Measurements from ENCODE around the gene CDH13. TPM values are rescaled to one million over a fixed set of nuclear protein-coding genes. Genes with fewer than 3 reads are reported as not detected.

The CDH13 gene
- total RNA-seq, 3 donors from 2014 or later: not detected

GRCh38 chr16:83407928-83408327 lies 781.2 kb downstream of the CDH13 start:
- Mint-ChIP-seq H3K4me3 (no peak overlapping the region), H3K36me3 (ENCODE audit: insufficient read depth) (no peaks in the 10 kb centered on the region), H3K27me3 (ENCODE audit: low read depth) (no peaks in the 10 kb centered on the region), H3K9me3 (no peaks in the 10 kb centered on the region), H3K4me1 (ENCODE audit: low read depth) (no peaks in the 10 kb centered on the region)
- DNase-seq (no peak), ATAC-seq (no peak)

GRCh38 chr16:83409347-83409746 lies 782.6 kb downstream of the CDH13 start:
- ATAC-seq (no peak), DNase-seq (no peak)
- no peaks in the 10 kb centered on the region for H3K27me3 Mint-ChIP-seq (ENCODE audit: low read depth)
- no peaks in the 10 kb centered on the region for H3K9me3 Mint-ChIP-seq
- no peaks in the 10 kb centered on the region for H3K36me3 Mint-ChIP-seq (ENCODE audit: insufficient read depth)
- no peak overlapping the region for H3K4me3 Mint-ChIP-seq
- H3K4me1 Mint-ChIP-seq (ENCODE audit: low read depth): no peaks in the 10 kb centered on the region

- DNase-seq (no peak), ATAC-seq (no peak)
- H3K27me3 Mint-ChIP-seq (ENCODE audit: low read depth): no peaks in the 10 kb centered on the region
- no peaks in the 10 kb centered on the region for H3K9me3 Mint-ChIP-seq
- no peaks in the 10 kb centered on the region for H3K4me1 Mint-ChIP-seq (ENCODE audit: low read depth)
- H3K4me3 Mint-ChIP-seq: no peak overlapping the region
- H3K36me3 Mint-ChIP-seq (ENCODE audit: insufficient read depth): no peaks in the 10 kb centered on the region
These were observed 791.8 kb downstream of the CDH13 start for GRCh38 chr16:83418565-83418964.

- ATAC-seq: no peak
- no peaks in the 10 kb centered on the region for H3K9me3 Mint-ChIP-seq
- no peaks in the 10 kb centered on the region for H3K27me3 Mint-ChIP-seq (ENCODE audit: low read depth)
- H3K4me3 Mint-ChIP-seq: no peak overlapping the region
- no peaks in the 10 kb centered on the region for H3K4me1 Mint-ChIP-seq (ENCODE audit: low read depth)
- H3K36me3 Mint-ChIP-seq (ENCODE audit: insufficient read depth): no peaks in the 10 kb centered on the region
- DNase-seq: no peak
These were observed 793.5 kb downstream of the CDH13 start for GRCh38 chr16:83420206-83420760.

- DNase-seq: no peak
- no peak for ATAC-seq
- H3K4me3 Mint-ChIP-seq: no peak overlapping the region
- no peaks in the 10 kb centered on the region for H3K9me3 Mint-ChIP-seq
- H3K36me3 Mint-ChIP-seq (ENCODE audit: insufficient read depth): no peaks in the 10 kb centered on the region
- no peaks in the 10 kb centered on the region for H3K4me1 Mint-ChIP-seq (ENCODE audit: low read depth)
- H3K27me3 Mint-ChIP-seq (ENCODE audit: low read depth): peaks cover 2% of the 10 kb centered on the region
These were observed 806.4 kb downstream of the CDH13 start for GRCh38 chr16:83433201-83433600.

- Mint-ChIP-seq H3K9me3 (no peaks in the 10 kb centered on the region), H3K4me3 (no peak overlapping the region), H3K27me3 (ENCODE audit: low read depth) (no peaks in the 10 kb centered on the region), H3K36me3 (ENCODE audit: insufficient read depth) (no peaks in the 10 kb centered on the region), H3K4me1 (ENCODE audit: low read depth) (no peaks in the 10 kb centered on the region)
- DNase-seq (no peak), ATAC-seq (no peak)
These were observed 810.3 kb downstream of the CDH13 start for GRCh38 chr16:83437036-83437435.

- no peaks in the 10 kb centered on the region for H3K36me3 Mint-ChIP-seq (ENCODE audit: insufficient read depth)
- no peaks in the 10 kb centered on the region for H3K4me1 Mint-ChIP-seq (ENCODE audit: low read depth)
- no peaks in the 10 kb centered on the region for H3K27me3 Mint-ChIP-seq (ENCODE audit: low read depth)
- ATAC-seq (no peak), DNase-seq (no peak)
- no peak overlapping the region for H3K4me3 Mint-ChIP-seq
- no peaks in the 10 kb centered on the region for H3K9me3 Mint-ChIP-seq
These were observed 811.6 kb downstream of the CDH13 start for GRCh38 chr16:83438326-83438725.

- H3K36me3 Mint-ChIP-seq (ENCODE audit: insufficient read depth): no peaks in the 10 kb centered on the region
- no peak overlapping the region for H3K4me3 Mint-ChIP-seq
- no peaks in the 10 kb centered on the region for H3K4me1 Mint-ChIP-seq (ENCODE audit: low read depth)
- no peaks in the 10 kb centered on the region for H3K27me3 Mint-ChIP-seq (ENCODE audit: low read depth)
- DNase-seq (no peak), ATAC-seq (no peak)
- H3K9me3 Mint-ChIP-seq: no peaks in the 10 kb centered on the region
These were observed 812.6 kb downstream of the CDH13 start for GRCh38 chr16:83439412-83439811.

- DNase-seq: no peak
- no peak for ATAC-seq
- no peak overlapping the region for H3K4me3 Mint-ChIP-seq
- no peaks in the 10 kb centered on the region for H3K36me3 Mint-ChIP-seq (ENCODE audit: insufficient read depth)
- no peaks in the 10 kb centered on the region for H3K9me3 Mint-ChIP-seq
- no peaks in the 10 kb centered on the region for H3K4me1 Mint-ChIP-seq (ENCODE audit: low read depth)
- H3K27me3 Mint-ChIP-seq (ENCODE audit: low read depth): no peaks in the 10 kb centered on the region
These were observed 814.7 kb downstream of the CDH13 start for GRCh38 chr16:83441517-83441916.

GRCh38 chr16:83443972-83444371 lies 817.2 kb downstream of the CDH13 start:
- DNase-seq (no peak), ATAC-seq (no peak)
- no peak overlapping the region for H3K4me3 Mint-ChIP-seq
- H3K36me3 Mint-ChIP-seq (ENCODE audit: insufficient read depth): no peaks in the 10 kb centered on the region
- H3K9me3 Mint-ChIP-seq: no peaks in the 10 kb centered on the region
- no peaks in the 10 kb centered on the region for H3K4me1 Mint-ChIP-seq (ENCODE audit: low read depth)
- H3K27me3 Mint-ChIP-seq (ENCODE audit: low read depth): no peaks in the 10 kb centered on the region

GRCh38 chr16:83447560-83447959 lies 820.8 kb downstream of the CDH13 start:
- H3K9me3 Mint-ChIP-seq: no peaks in the 10 kb centered on the region

GRCh38 chr16:83449861-83450260 lies 823.1 kb downstream of the CDH13 start:
- Mint-ChIP-seq H3K4me1 (ENCODE audit: low read depth) (no peaks in the 10 kb centered on the region), H3K9me3 (no peaks in the 10 kb centered on the region), H3K4me3 (no peak overlapping the region), H3K36me3 (ENCODE audit: insufficient read depth) (no peaks in the 10 kb centered on the region), H3K27me3 (ENCODE audit: low read depth) (no peaks in the 10 kb centered on the region)
- DNase-seq (no peak), ATAC-seq (no peak)

More at GRCh38 chr16:83447560-83447959, 820.8 kb downstream of the CDH13 start:
- H3K36me3 Mint-ChIP-seq (ENCODE audit: insufficient read depth): no peaks in the 10 kb centered on the region
- no peak for DNase-seq
- no peak for ATAC-seq
- no peaks in the 10 kb centered on the region for H3K27me3 Mint-ChIP-seq (ENCODE audit: low read depth)
- no peaks in the 10 kb centered on the region for H3K4me1 Mint-ChIP-seq (ENCODE audit: low read depth)
- H3K4me3 Mint-ChIP-seq: no peak overlapping the region

GRCh38 chr16:83453977-83454376 lies 827.2 kb downstream of the CDH13 start:
- Mint-ChIP-seq H3K36me3 (ENCODE audit: insufficient read depth) (no peaks in the 10 kb centered on the region), H3K9me3 (no peaks in the 10 kb centered on the region), H3K4me3 (no peak overlapping the region), H3K4me1 (ENCODE audit: low read depth) (no peaks in the 10 kb centered on the region), H3K27me3 (ENCODE audit: low read depth) (no peaks in the 10 kb centered on the region)
- ATAC-seq: no peak
- DNase-seq: no peak

GRCh38 chr16:83455716-83456115 lies 828.9 kb downstream of the CDH13 start:
- no peaks in the 10 kb centered on the region for H3K27me3 Mint-ChIP-seq (ENCODE audit: low read depth)
- H3K4me1 Mint-ChIP-seq (ENCODE audit: low read depth): no peaks in the 10 kb centered on the region
- H3K9me3 Mint-ChIP-seq: no peaks in the 10 kb centered on the region
- DNase-seq: no peak
- H3K36me3 Mint-ChIP-seq (ENCODE audit: insufficient read depth): no peaks in the 10 kb centered on the region
- ATAC-seq: no peak
- no peak overlapping the region for H3K4me3 Mint-ChIP-seq

- DNase-seq: no peak
- H3K4me1 Mint-ChIP-seq (ENCODE audit: low read depth): no peaks in the 10 kb centered on the region
- H3K4me3 Mint-ChIP-seq: no peak overlapping the region
- H3K27me3 Mint-ChIP-seq (ENCODE audit: low read depth): no peaks in the 10 kb centered on the region
- no peaks in the 10 kb centered on the region for H3K9me3 Mint-ChIP-seq
- no peak for ATAC-seq
- H3K36me3 Mint-ChIP-seq (ENCODE audit: insufficient read depth): no peaks in the 10 kb centered on the region
These were observed 830.2 kb downstream of the CDH13 start for GRCh38 chr16:83456934-83457333.

GRCh38 chr16:83458612-83459011 lies 831.8 kb downstream of the CDH13 start:
- Mint-ChIP-seq H3K4me3 (no peak overlapping the region), H3K27me3 (ENCODE audit: low read depth) (no peaks in the 10 kb centered on the region), H3K36me3 (ENCODE audit: insufficient read depth) (no peaks in the 10 kb centered on the region), H3K4me1 (ENCODE audit: low read depth) (no peaks in the 10 kb centered on the region), H3K9me3 (no peaks in the 10 kb centered on the region)
- DNase-seq: no peak
- ATAC-seq: no peak

All from activated T-cell treated with anti-CD3 and anti-CD28 coated beads, Interleukin-2, amount 50 U/mL, for 4 hours (primary cell).